Kidney epithelial cell (primary cell): ENCODE data around the gene FKBP14. TPM values are rescaled to one million over a fixed set of nuclear protein-coding genes. Genes with fewer than 3 reads are reported as not detected.

Source experiments
- DNase-seq: peaks from one replicate; pipeline ENCODE4 v3.0.0-alpha.2; 2010; ENCODE audit warnings: low read depth
- H3K27me3 ChIP-seq: 2 replicates; pipeline ENCODE4 v1.6.0; 2011; ENCODE audit warnings: low read length; ENCODE audit not compliant: control insufficient read depth, insufficient read depth
- H3K36me3 ChIP-seq: 2 replicates; pipeline ENCODE4 v1.5.1; 2011; ENCODE audit warnings: low read length; ENCODE audit not compliant: control insufficient read depth, insufficient read depth
- H3K4me3 ChIP-seq: 2 replicates; pipeline ENCODE4 v1.5.1; 2011; ENCODE audit warnings: low read depth, mild to moderate bottlenecking, control low read depth, low read length
- CTCF ChIP-seq: IDR thresholded peaks from 2 replicates; pipeline ENCODE4 v1.5.1; 2011; ENCODE audit warnings: mild to moderate bottlenecking, moderate library complexity, low read length, control low read depth, inconsistent platforms; ENCODE audit not compliant: insufficient read depth, poor library complexity, severe bottlenecking
- total RNA-seq: library from RNA; depleted of rRNA; stranded (reverse); fragments of >200 nt; gene quantifications from 2 replicates; pipeline ENCODE4 v1.2.3, GENCODE V29; 2015

Gene FKBP14
- total RNA-seq, 1 donor from 2014 or later, result 17.0 TPM

- no peak for DNase-seq
- Histone ChIP-seq H3K27me3 (no peaks in the 10 kb centered on the region), H3K36me3 (no peaks in the 10 kb centered on the region), H3K4me3 (no peak overlapping the region)
- TF ChIP-seq CTCF, result no peak
Observed at GRCh38 chr7:30053068-30053467, 26.6 kb upstream of the FKBP14 start.

GRCh38 chr7:30049173-30049572 is 22.7 kb upstream of the FKBP14 start:
- peaks cover 2% of the 10 kb centered on the region for H3K36me3 ChIP-seq
- no peak for TF ChIP-seq CTCF

GRCh38 chr7:30048582-30048981 is 22.1 kb upstream of the FKBP14 start:
- no peak for TF ChIP-seq CTCF
- no peak for DNase-seq
- Histone ChIP-seq H3K4me3 (no peak overlapping the region), H3K27me3 (no peaks in the 10 kb centered on the region), H3K36me3 (peaks cover 2% of the 10 kb centered on the region)

More at GRCh38 chr7:30049173-30049572, 22.7 kb upstream of the FKBP14 start:
- H3K4me3 ChIP-seq, result no peak overlapping the region
- no peaks in the 10 kb centered on the region for H3K27me3 ChIP-seq
- DNase-seq, result no peak

- Histone ChIP-seq H3K4me3 (no peak overlapping the region), H3K36me3 (peaks cover 2% of the 10 kb centered on the region), H3K27me3 (no peaks in the 10 kb centered on the region)
- TF ChIP-seq CTCF, result no peak
- no peak for DNase-seq
Observed at GRCh38 chr7:30047124-30047523, 20.6 kb upstream of the FKBP14 start.

GRCh38 chr7:30046127-30046770 is 19.7 kb upstream of the FKBP14 start:
- no peak overlapping the region for H3K4me3 ChIP-seq
- DNase-seq, result no peak
- peaks cover 2% of the 10 kb centered on the region for H3K36me3 ChIP-seq
- no peaks in the 10 kb centered on the region for H3K27me3 ChIP-seq
- TF ChIP-seq CTCF, result no peak

GRCh38 chr7:30041526-30042269 is 15.2 kb upstream of the FKBP14 start:
- DNase-seq, result no peak
- Histone ChIP-seq H3K4me3 (no peak overlapping the region), H3K36me3 (peaks cover 2% of the 10 kb centered on the region), H3K27me3 (no peaks in the 10 kb centered on the region)
- TF ChIP-seq CTCF, result no peak
